ENCODE results near the gene GCLM. TPM values are rescaled to one million over a fixed set of nuclear protein-coding genes. Genes with fewer than 3 reads are reported as not detected.

GCLM gene
- total RNA-seq, 2 experiments from 2014 or later: 17.3 to 17.8 TPM

DNA sequence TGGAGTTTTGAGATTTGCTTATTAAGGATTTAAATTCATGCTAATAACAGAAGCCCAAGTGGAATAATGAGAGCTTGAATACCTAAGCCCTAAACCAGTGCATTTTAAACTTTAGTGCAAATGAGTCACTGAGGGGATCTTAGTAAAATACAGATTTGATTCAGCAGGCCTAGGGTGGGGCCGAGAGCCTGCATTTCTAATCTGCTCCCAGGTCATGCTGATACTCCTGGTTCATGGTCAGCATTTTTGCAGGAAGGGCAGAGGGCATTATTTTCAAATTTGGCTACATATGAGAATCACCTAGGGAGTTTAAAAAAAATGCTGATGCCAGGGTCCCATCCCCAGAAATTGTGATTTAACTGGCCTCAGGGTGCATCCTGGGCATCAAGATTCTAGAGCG, 69.5 kb downstream of the GCLM start:
- no peaks in the 10 kb centered on the region for H3K27me3 Mint-ChIP-seq
- no peak overlapping the region for H3K4me3 Mint-ChIP-seq
- no peak overlapping the region for H3K27ac Mint-ChIP-seq
- no peaks in the 10 kb centered on the region for H3K9me3 Mint-ChIP-seq
- ChIA-PET POLR2A (no interaction called here), CTCF (interaction anchor here (0.9 to 1.4 kb wide), 4 partner anchors 14 to 211 kb away, joined by 3 to 6 read pairs (median 3); no protein-coding TSS in a partner anchor)
- peaks cover 6% of the 10 kb centered on the region for H3K4me1 Mint-ChIP-seq
- peaks cover 1% of the 10 kb centered on the region for H3K36me3 Mint-ChIP-seq (ENCODE audit: low read depth)
- DNase-seq: no peak

DNA sequence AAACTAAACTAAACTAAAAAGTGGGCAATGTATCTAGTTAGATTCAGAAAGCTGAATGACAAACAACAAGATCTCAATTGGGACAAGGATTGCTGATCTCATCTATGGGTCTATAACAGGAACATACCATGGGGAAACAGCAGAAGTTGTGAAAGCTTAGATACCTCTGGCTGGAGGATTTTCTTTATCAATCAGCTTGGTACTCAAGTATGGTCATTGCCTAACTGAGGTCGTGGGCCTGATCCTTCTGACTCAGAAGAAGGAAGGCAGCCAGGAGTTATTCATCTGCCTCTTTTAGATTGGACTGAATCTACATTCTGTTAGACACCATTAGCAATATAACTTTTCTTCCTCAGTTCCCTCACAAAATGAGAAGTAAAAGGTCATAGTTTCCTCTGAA, 69.9 kb downstream of the GCLM start:
- Mint-ChIP-seq H3K27ac (no peak overlapping the region), H3K36me3 (ENCODE audit: low read depth) (peaks cover 1% of the 10 kb centered on the region), H3K4me1 (peaks cover 2% of the 10 kb centered on the region), H3K9me3 (no peaks in the 10 kb centered on the region), H3K4me3 (no peak overlapping the region), H3K27me3 (no peaks in the 10 kb centered on the region)
- CTCF ChIA-PET: interaction anchor here (0.9 to 1.4 kb wide), 4 partner anchors 13 to 210 kb away, joined by 3 to 6 read pairs (median 3); no protein-coding TSS in a partner anchor
- POLR2A ChIA-PET: no interaction called here
- no peak for DNase-seq

DNA sequence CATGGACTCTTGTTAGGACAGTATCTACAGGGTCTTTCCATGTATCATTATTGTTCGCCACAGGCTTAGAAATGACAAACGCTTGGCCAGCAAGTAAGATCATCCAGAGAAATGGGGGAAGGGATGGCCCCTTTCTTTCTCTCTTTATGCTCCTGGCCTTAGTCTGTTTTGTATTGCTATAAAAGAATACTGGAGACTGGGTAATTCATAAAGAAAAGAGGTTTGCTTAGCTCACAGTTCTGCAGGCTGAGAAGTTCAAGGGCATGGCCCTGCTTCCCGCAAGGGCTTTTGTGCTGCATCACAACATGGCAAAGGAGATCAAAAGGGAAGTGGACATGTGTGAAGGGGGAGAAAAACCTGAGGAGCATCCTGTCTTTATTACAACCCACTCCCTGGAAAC, 71.3 kb downstream of the GCLM start:
- Mint-ChIP-seq H3K9me3 (peaks cover 6% of the 10 kb centered on the region), H3K4me3 (no peak overlapping the region), H3K36me3 (ENCODE audit: low read depth) (peaks cover 1% of the 10 kb centered on the region), H3K4me1 (no peaks in the 10 kb centered on the region), H3K27ac (no peak overlapping the region), H3K27me3 (no peaks in the 10 kb centered on the region)
- ChIA-PET CTCF (interaction anchor here (0.6 to 1.4 kb wide), 2 partner anchors 23 to 498 kb away, joined by 3 to 7 read pairs; no protein-coding TSS in a partner anchor), POLR2A (no interaction called here)
- DNase-seq: no peak

Small RNA genes lying within 50 kb of the gene (microRNA-seq; reads per million reads assigned to microRNA genes)
- gene MIR760 (ENCODE audit: borderline microRNAs expressed, borderline replicate concordance): 37.1 reads per million, percentile 60 among the genes with 10 or more reads in this experiment

Other genes starting within 250 kb of the GCLM start
- gene BCAR3, start 227.6 kb downstream of the GCLM start, total RNA-seq: under 1 TPM; 0.42 to 0.67 TPM
- gene DNTTIP2, start 30.2 kb downstream of the GCLM start, total RNA-seq: 10 to 100 TPM; 56.4 to 57.4 TPM
- gene ABCA4, start 211.7 kb upstream of the GCLM start, total RNA-seq: not detected